Endometrial microvascular endothelial cells (primary cell): Measurements from ENCODE around the gene PDAP1. TPM values are rescaled to one million over a fixed set of nuclear protein-coding genes. Genes with fewer than 3 reads are reported as not detected.
"Not testable (repeated sequence)": the region's sequence is repeated elsewhere in the genome, so short reads cannot be mapped to it uniquely, and the experiment has no call there.

Source experiments
- in situ Hi-C: cut with HindIII; loops from 2 replicates; pipeline ENCODE4 v1.10.0; 2017; ENCODE audit warnings: low sequenced_read_pairs, low pct_unique_long_range_greater_than_20kb; ENCODE audit errors: inconsistent ontology term
- total RNA-seq: library from RNA; depleted of rRNA; stranded (reverse); fragments of >200 nt; gene quantifications from one replicate; pipeline ENCODE4 v1.2.3, GENCODE V29; 2015; ENCODE audit errors: inconsistent ontology term

The PDAP1 gene
- total RNA-seq, 1 donor from 2014 or later: 147 TPM

DNA sequence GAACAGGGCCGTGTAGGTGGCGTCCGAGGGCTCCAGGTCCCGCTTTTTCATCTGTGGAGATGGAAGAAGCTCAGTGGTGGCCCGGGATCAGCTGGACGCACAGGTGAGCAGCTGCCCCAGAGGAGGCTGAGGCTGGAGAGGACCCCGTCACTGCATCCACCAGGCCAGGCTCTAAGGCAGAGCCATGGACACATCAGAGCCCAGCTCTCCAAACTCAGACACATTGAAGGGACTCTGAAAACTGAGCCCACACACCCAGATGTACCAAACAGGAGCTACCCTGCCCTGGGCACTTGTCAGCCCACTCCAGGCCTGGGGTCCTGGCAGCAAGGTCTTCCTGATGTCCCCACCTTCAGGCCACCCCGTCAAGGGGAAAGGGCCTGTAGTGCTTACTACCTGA is 21.4 kb upstream of the PDAP1 start:
- in situ Hi-C loops: no loop called here

- in situ Hi-C loops: no loop called here
Measured at GRCh38 chr7:99428972-99429566, 20.7 kb upstream of the PDAP1 start.

- in situ Hi-C loops: no loop called here
Measured at GRCh38 chr7:99424932-99425730, 16.7 kb upstream of the PDAP1 start.

GRCh38 chr7:99422625-99423024 is 14.2 kb upstream of the PDAP1 start:
- in situ Hi-C loops: no loop called here

GRCh38 chr7:99422186-99422585 is 13.8 kb upstream of the PDAP1 start:
- in situ Hi-C loops: no loop called here

- in situ Hi-C loops: no loop called here
Measured at GRCh38 chr7:99420986-99421385, 12.6 kb upstream of the PDAP1 start.

- in situ Hi-C loops: no loop called here
Measured at GRCh38 chr7:99420213-99420612, 11.8 kb upstream of the PDAP1 start.

GRCh38 chr7:99419323-99420021 is 11.1 kb upstream of the PDAP1 start:
- in situ Hi-C loops: no loop called here

GRCh38 chr7:99418260-99418659 is 9.9 kb upstream of the PDAP1 start:
- in situ Hi-C loops: no loop called here

DNA sequence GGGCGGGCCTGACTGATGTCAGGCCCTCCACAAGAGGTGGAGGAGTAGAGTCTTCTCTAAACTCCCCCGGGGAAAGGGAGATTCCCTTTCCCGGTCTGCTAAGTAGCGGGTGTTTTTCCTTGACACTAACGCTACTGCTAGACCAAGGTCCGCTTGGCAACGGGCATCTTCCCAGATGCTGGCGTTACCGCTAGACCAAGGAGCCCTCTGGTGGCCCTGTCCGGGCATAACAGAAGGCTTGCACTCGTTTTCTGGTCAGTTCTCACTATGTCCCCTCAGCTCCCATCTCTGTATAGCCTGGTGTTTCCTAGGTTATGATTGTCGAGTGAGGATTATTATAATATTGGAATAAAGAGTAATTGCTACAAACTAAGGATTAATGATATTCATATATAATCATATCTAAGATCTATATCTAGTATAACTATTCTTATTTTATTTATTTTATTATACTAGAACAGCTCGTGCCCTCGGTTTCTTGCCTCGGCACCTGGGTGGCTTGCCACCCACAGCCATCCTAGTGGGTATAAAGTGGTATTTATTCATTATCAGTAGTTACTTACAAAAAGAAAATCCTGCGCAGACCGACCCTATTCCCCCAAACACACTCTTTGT is 7.2 kb upstream of the PDAP1 start:
- in situ Hi-C loops: not testable (repeated sequence)

DNA sequence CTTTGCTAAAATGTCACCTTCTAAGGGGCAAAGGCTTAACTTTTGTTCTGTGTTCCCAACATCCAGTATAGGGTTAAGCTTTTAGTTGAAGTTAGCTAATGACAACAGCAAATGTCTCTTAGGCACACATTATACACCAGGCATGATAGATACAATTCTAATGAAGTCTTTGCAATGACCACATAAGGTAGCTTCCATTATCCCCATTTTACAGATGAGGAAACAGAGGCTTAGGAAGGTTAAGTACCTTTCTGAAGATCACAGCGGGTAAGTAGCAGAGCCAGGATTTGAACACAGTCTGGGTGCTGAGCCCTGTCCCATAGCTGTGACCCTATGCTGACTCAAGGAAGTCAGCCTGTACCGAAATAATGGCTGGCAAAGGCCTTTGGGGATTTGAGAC is 2.2 kb upstream of the PDAP1 start:
- in situ Hi-C loops: no loop called here

DNA sequence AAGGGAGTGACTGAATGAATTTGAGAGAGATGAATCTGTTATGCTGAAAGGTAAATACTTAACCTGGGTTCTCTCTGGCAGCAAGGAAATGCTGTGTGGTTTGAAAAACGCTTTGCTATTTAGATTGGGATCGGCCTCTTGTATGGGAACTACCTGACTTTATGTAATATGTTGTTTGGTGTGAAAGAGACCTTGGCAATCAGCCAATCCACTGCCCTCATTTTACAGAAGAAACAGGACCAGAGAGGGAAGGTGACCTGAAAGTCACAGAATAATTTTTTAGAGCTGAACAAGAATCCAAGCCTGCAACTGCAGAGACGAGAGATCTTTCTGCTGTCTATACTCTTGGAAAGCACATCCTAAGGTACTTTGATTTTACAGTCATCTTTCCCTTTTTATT is 1.4 kb upstream of the PDAP1 start:
- in situ Hi-C loops: no loop called here

DNA sequence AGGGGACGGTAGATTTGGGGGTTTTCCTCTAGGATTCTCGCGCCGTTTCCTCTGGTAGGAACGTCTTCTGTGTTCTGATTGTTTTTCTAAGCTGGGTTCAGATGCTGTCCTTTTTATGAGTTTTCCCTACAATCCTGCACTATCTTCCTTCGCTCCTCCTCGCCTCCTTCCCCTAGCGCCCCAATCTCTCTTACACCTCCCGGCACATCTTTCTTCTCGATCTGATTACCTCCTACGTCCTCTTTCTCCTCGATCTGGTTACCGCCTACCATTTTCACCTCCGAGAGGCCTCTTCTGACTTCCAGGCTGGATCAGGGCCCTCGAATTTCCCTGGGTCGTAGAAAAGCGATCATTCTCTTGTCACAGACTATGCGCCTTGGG is 785 bp upstream of the PDAP1 start:
- in situ Hi-C loops: no loop called here

DNA sequence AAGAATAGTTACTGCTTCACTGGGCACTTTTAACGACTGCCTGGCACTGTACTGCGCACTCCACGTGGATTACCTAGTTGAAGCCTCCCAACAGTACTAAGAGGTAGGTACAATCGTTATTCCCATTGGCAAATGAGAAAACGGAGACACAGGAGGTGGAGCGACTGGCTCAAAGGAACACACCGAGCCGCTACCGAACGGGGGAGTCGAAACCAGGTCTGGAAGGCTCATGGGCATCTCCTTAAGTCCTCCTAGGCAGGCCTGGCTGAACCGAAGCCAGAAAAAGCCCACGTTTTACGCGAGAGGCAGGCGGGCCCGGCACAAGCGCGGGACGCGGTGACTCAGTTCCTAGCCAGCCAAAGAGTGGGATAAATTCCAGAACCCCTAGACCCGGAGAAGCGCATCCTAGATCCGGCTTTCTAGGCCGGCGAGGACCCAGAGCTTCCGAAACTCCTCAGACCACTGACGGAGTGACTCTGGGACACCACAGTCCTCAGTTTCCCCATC is 472 bp downstream of the PDAP1 start:
- in situ Hi-C loops: no loop called here

- in situ Hi-C loops: no loop called here
Measured at GRCh38 chr7:99406557-99406956, 1.8 kb downstream of the PDAP1 start.

- in situ Hi-C loops: no loop called here
Measured at GRCh38 chr7:99404977-99405320, 3.4 kb downstream of the PDAP1 start.

DNA sequence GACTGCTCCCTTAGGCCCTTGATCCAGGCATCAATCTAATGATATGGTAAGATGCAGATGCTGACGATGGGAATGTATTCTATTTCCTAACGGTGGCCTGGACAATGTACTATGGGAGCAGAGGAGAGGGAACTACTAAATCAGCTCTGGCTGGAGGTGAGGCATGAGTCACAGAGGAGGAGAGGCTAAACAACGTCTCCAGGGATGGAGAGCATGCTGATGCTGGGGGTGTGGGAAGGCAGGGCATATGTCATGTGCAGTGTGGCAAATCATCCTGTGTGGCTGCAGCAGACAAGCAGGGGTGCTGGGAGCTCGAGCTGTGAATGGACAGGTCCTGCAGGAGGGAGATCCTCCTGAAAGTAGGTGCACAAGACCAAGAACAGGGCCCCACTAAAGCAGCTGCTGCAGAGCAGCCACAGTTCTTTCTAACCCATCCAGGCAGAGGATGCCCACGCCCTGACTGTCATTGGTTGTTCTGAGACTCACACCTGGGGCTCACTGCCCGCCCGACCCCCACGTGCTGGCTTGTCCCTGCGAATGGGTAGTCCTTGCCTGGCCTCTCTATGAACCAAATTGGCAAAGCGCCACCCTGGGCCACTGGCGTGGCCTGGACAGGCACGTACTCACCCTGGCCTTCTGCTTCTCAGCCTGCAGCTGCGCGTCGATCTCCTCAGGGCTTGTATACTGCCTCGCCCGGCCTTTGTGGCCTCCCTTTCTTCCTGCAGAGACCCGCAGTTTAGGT is 4.0 kb downstream of the PDAP1 start:
- in situ Hi-C loops: no loop called here

- in situ Hi-C loops: no loop called here
Measured at GRCh38 chr7:99403764-99404163, 4.6 kb downstream of the PDAP1 start.

- in situ Hi-C loops: no loop called here
Measured at GRCh38 chr7:99402854-99403253, 5.5 kb downstream of the PDAP1 start.
